Tibial nerve (tissue), 4 donors: ENCODE results near the gene PPP6C. TPM values are rescaled to one million over a fixed set of nuclear protein-coding genes. Genes with fewer than 3 reads are reported as not detected.

Experiments used
- DNase-seq, 2 donors: peaks; one replicate each; pipeline ENCODE4 v3.0.0-alpha.2; 2019; ENCODE audit warnings: low spot score in 2 of 2
- H3K27ac ChIP-seq, 4 donors: fragments of 200-600 bp; sonication (generic) in 3 of 4; one replicate each; pipeline ENCODE4 v1.5.1; 2017 to 2019; ENCODE audit warnings: mild to moderate bottlenecking in 1 of 4
- H3K27me3 ChIP-seq, 2 donors: fragments of 200-600 bp; sonication (generic) in 1 of 2; one replicate each; pipeline versions ENCODE4 v1.5.1 to v1.6.0; 2017 to 2019
- H3K36me3 ChIP-seq, 3 donors: fragments of 200-600 bp; sonication (generic); one replicate each; pipeline ENCODE4 v1.5.1; 2018 to 2019
- H3K4me1 ChIP-seq, 4 donors: fragments of 200-600 bp; sonication (generic) in 3 of 4; one replicate each; pipeline ENCODE4 v1.5.1; 2017 to 2019
- H3K4me3 ChIP-seq, 4 donors: fragments of 200-600 bp; sonication (generic) in 3 of 4; one replicate each; pipeline ENCODE4 v1.5.1; 2017 to 2019; ENCODE audit warnings: mild to moderate bottlenecking in 1 of 4, moderate library complexity in 1 of 4
- H3K9me3 ChIP-seq, 4 donors: fragments of 200-600 bp; sonication (generic) in 3 of 4; one replicate each; pipeline ENCODE4 v1.5.1; 2017 to 2019
- CTCF ChIP-seq, 5 experiments: fragments of 200-600 bp in 3 of 5; fragments of 450-650 bp in 2 of 5; sonication (generic) in 3 of 5; IDR thresholded peaks; one replicate each; pipeline ENCODE4 v1.5.1; 2016 to 2019; ENCODE audit warnings: antibody characterized with exemption in 5 of 5, mild to moderate bottlenecking in 3 of 5, moderate library complexity in 2 of 5
- EP300 ChIP-seq, 2 donors: sonication (generic); formaldehyde crosslinking; IDR thresholded peaks; one replicate each; pipeline ENCODE4 v1.6.1; 2017; ENCODE audit warnings: antibody characterized with exemption in 2 of 2, mild to moderate bottlenecking in 1 of 2
- POLR2A ChIP-seq, 2 donors: fragments of 450-650 bp; IDR thresholded peaks; one replicate each; pipeline ENCODE4 v1.6.1; 2017; ENCODE audit warnings: antibody characterized with exemption in 2 of 2, mild to moderate bottlenecking in 2 of 2, moderate library complexity in 2 of 2
- WGBS, 2 donors: methylation state at CpG; one replicate each; pipeline ENCODE4 v1.1.5; 2018; 5-methylcytosine and 5-hydroxymethylcytosine counted together
- total RNA-seq, 4 donors: library from RNA; depleted of rRNA; stranded (reverse); fragments of >200 nt; gene quantifications; one replicate each; pipeline ENCODE4 v1.1.0, GENCODE V29; 2016

Gene PPP6C
- total RNA-seq, 4 donors from 2014 or later: 30.6 to 32.7 (median 31.6) TPM

GRCh38 chr9:125143377-125144090, 46.1 kb downstream of the PPP6C start, which contains the start of gene SCAI:
TSS of gene SCAI (minus strand) at chr9:125143528. CDS start at chr9:125143437, 91 bp downstream.
- peaks cover 0 to 8% (median 0%) of the 10 kb centered on the region in 3 donors for H3K36me3 ChIP-seq
- H3K4me3 ChIP-seq: peak within 1 kb of the TSS; percentile 68 to 96 (median 81)
- no peaks in the 10 kb centered on the region for H3K27me3 ChIP-seq
- peaks cover 0 to 15% (median 0%) of the 10 kb centered on the region in 4 donors for H3K4me1 ChIP-seq
- peak within 1 kb of the TSS; percentile 1 to 88 (median 78) for H3K27ac ChIP-seq
- DNase-seq: peak; percentile 97 to 98
- 0 to 3% methylated on average over 12 to 37 of the region's 46 CpGs for WGBS, 2 donors
- no peaks in the 10 kb centered on the region for H3K9me3 ChIP-seq
- TF ChIP-seq EP300 (IDR thresholded peaks at IDR 0.05) (peak in 1 of 2 donors; percentile 61), CTCF (IDR thresholded peaks at IDR 0.05) (peak; percentile 99 to 100 (median 99)), POLR2A (IDR thresholded peaks at IDR 0.05) (peak in 1 of 2 donors; percentile 42)

- 3 to 4% methylated on average over 26 to 36 of the region's 54 CpGs for WGBS, 2 donors
- Histone ChIP-seq H3K36me3 (peaks cover 0 to 8% (median 0%) of the 10 kb centered on the region in 3 donors), H3K27ac (peak overlapping the region; percentile 1 to 88 (median 78)), H3K4me1 (peaks cover 0 to 15% (median 0%) of the 10 kb centered on the region in 4 donors), H3K4me3 (peak overlapping the region; percentile 68 to 96 (median 81)), H3K9me3 (no peaks in the 10 kb centered on the region), H3K27me3 (no peaks in the 10 kb centered on the region)
- no peak for DNase-seq
- TF ChIP-seq CTCF (IDR thresholded peaks at IDR 0.05): no peak
- no peak for TF ChIP-seq EP300 (IDR thresholded peaks at IDR 0.05)
- TF ChIP-seq POLR2A (IDR thresholded peaks at IDR 0.05): no peak
These were observed 46.8 kb downstream of the PPP6C start for GRCh38 chr9:125142560-125143376.

- 88 to 97% methylated on average over 4 of the region's 4 CpGs for WGBS, 2 donors
- Histone ChIP-seq H3K27ac (no peak overlapping the region), H3K36me3 (peaks cover 0 to 8% (median 0%) of the 10 kb centered on the region in 3 donors), H3K27me3 (no peaks in the 10 kb centered on the region), H3K9me3 (no peaks in the 10 kb centered on the region), H3K4me3 (no peak overlapping the region), H3K4me1 (peaks cover 0 to 15% (median 0%) of the 10 kb centered on the region in 4 donors)
- no peak for DNase-seq
- no peak for TF ChIP-seq EP300 (IDR thresholded peaks at IDR 0.05)
- no peak for TF ChIP-seq POLR2A (IDR thresholded peaks at IDR 0.05)
- no peak for TF ChIP-seq CTCF (IDR thresholded peaks at IDR 0.05)
These were observed 47.9 kb downstream of the PPP6C start for GRCh38 chr9:125141751-125142150.

- Histone ChIP-seq H3K27ac (no peak overlapping the region), H3K4me1 (peaks cover 0 to 15% (median 0%) of the 10 kb centered on the region in 4 donors), H3K36me3 (peaks cover 0 to 8% (median 0%) of the 10 kb centered on the region in 3 donors), H3K27me3 (no peaks in the 10 kb centered on the region), H3K9me3 (no peaks in the 10 kb centered on the region), H3K4me3 (no peak overlapping the region)
- no peak for DNase-seq
- WGBS, 2 donors: 73 to 75% methylated on average over 3 of the region's 3 CpGs
- TF ChIP-seq POLR2A (IDR thresholded peaks at IDR 0.05) (no peak), CTCF (IDR thresholded peaks at IDR 0.05) (no peak), EP300 (IDR thresholded peaks at IDR 0.05) (no peak)
These were observed 48.4 kb downstream of the PPP6C start for GRCh38 chr9:125141251-125141650.
